ENCODE measurements around the gene TSPAN18.

The TSPAN18 gene

GRCh38 chr11:44777209-44778194 is 50.7 kb downstream of the TSPAN18 start:
- no peak for DNase-seq

- no peak for DNase-seq
Observed at GRCh38 chr11:44778195-44779100, 51.7 kb downstream of the TSPAN18 start.

- DNase-seq = no peak
Observed at GRCh38 chr11:44779736-44780520, 53.2 kb downstream of the TSPAN18 start.

- DNase-seq = no peak
Observed at GRCh38 chr11:44780940-44781631, 54.3 kb downstream of the TSPAN18 start.

- DNase-seq = no peak
Observed at GRCh38 chr11:44781655-44782054, 54.9 kb downstream of the TSPAN18 start.

GRCh38 chr11:44782478-44782877 is 55.7 kb downstream of the TSPAN18 start:
- no peak for DNase-seq

- DNase-seq = no peak
Observed at GRCh38 chr11:44784436-44784760, 57.6 kb downstream of the TSPAN18 start.

- DNase-seq = no peak
Observed at GRCh38 chr11:44784851-44785250, 58.1 kb downstream of the TSPAN18 start.

- no peak for DNase-seq
Observed at GRCh38 chr11:44785856-44786607, 59.3 kb downstream of the TSPAN18 start.

GRCh38 chr11:44787070-44787469 is 60.3 kb downstream of the TSPAN18 start:
- DNase-seq = no peak

- no peak for DNase-seq
Observed at GRCh38 chr11:44787981-44788380, 61.2 kb downstream of the TSPAN18 start.

GRCh38 chr11:44788536-44789261 is 61.9 kb downstream of the TSPAN18 start:
- DNase-seq = no peak

GRCh38 chr11:44789496-44789895 is 62.7 kb downstream of the TSPAN18 start:
- DNase-seq = no peak

- DNase-seq = no peak
Observed at GRCh38 chr11:44790211-44790610, 63.4 kb downstream of the TSPAN18 start.

- no peak for DNase-seq
Observed at GRCh38 chr11:44791316-44791925, 64.7 kb downstream of the TSPAN18 start.

GRCh38 chr11:44792171-44792570 is 65.4 kb downstream of the TSPAN18 start:
- no peak for DNase-seq

GRCh38 chr11:44793350-44794090 is 66.8 kb downstream of the TSPAN18 start:
- DNase-seq = no peak

GRCh38 chr11:44795803-44796535 is 69.2 kb downstream of the TSPAN18 start:
- DNase-seq = no peak
